Measurements from ENCODE around the gene MCF2L2.

GRCh38 chr3:183247011-183247589, 181.3 kb downstream of the MCF2L2 start:
- TF ChIP-seq, protein P1, sequence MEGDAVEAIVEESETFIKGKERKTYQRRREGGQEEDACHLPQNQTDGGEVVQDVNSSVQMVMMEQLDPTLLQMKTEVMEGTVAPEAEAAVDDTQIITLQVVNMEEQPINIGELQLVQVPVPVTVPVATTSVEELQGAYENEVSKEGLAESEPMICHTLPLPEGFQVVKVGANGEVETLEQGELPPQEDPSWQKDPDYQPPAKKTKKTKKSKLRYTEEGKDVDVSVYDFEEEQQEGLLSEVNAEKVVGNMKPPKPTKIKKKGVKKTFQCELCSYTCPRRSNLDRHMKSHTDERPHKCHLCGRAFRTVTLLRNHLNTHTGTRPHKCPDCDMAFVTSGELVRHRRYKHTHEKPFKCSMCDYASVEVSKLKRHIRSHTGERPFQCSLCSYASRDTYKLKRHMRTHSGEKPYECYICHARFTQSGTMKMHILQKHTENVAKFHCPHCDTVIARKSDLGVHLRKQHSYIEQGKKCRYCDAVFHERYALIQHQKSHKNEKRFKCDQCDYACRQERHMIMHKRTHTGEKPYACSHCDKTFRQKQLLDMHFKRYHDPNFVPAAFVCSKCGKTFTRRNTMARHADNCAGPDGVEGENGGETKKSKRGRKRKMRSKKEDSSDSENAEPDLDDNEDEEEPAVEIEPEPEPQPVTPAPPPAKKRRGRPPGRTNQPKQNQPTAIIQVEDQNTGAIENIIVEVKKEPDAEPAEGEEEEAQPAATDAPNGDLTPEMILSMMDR (IDR thresholded peaks at IDR 0.05 in 2 of 3, conservative IDR thresholded peaks at IDR 0.05 in 1 of 3; ENCODE audit: insufficient read depth in 2 of 3, low read depth in 1 of 3, low read length in 3 of 3): no peak
- TF ChIP-seq SIN3A (IDR thresholded peaks at IDR 0.05; ENCODE audit: borderline replicate concordance in 2 of 2, control insufficient read depth in 1 of 2, low read depth in 2 of 2, low read length in 2 of 2) (no peak), TRIM25 (IDR thresholded peaks at IDR 0.05; ENCODE audit: borderline replicate concordance) (no peak), HDAC2 (IDR thresholded peaks at IDR 0.05) (no peak), ZNF140 (CRISPR knock-in tag; IDR thresholded peaks at IDR 0.05) (no peak), CBFB (CRISPR knock-in tag; IDR thresholded peaks at IDR 0.05) (no peak), TAF1 (IDR thresholded peaks at IDR 0.05; ENCODE audit: control insufficient read depth, extremely low read depth, insufficient read depth, low read length, severe bottlenecking) (no peak), CBX1 (IDR thresholded peaks at IDR 0.05; ENCODE audit: low read depth) (no peak), SMC3 (conservative IDR thresholded peaks at IDR 0.05; ENCODE audit: insufficient read depth, low read depth, low read length) (no peak), KLF6 (CRISPR knock-in tag; IDR thresholded peaks at IDR 0.05; ENCODE audit: borderline replicate concordance) (no peak), ZFPM2 (CRISPR knock-in tag; IDR thresholded peaks at IDR 0.05) (no peak), POLR2AphosphoS5 (IDR thresholded peaks at IDR 0.05; ENCODE audit: control insufficient read depth, insufficient read depth, low read depth, low read length) (no peak)
- TF ChIP-seq, protein P2, sequence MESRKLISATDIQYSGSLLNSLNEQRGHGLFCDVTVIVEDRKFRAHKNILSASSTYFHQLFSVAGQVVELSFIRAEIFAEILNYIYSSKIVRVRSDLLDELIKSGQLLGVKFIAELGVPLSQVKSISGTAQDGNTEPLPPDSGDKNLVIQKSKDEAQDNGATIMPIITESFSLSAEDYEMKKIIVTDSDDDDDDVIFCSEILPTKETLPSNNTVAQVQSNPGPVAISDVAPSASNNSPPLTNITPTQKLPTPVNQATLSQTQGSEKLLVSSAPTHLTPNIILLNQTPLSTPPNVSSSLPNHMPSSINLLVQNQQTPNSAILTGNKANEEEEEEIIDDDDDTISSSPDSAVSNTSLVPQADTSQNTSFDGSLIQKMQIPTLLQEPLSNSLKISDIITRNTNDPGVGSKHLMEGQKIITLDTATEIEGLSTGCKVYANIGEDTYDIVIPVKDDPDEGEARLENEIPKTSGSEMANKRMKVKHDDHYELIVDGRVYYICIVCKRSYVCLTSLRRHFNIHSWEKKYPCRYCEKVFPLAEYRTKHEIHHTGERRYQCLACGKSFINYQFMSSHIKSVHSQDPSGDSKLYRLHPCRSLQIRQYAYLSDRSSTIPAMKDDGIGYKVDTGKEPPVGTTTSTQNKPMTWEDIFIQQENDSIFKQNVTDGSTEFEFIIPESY (CRISPR knock-in tag; IDR thresholded peaks at IDR 0.05): no peak
